K562 (cell line): Measurements from ENCODE around the gene CYP2E1.

Source experiments
- ARNT ChIP-seq, 2 experiments: fragments of 450-650 bp; IDR thresholded peaks; 2 replicates each; pipeline ENCODE4 v1.6.1; 2016; ENCODE audit warnings: mild to moderate bottlenecking in 1 of 2
- EP300 ChIP-seq: IDR thresholded peaks from 2 replicates; pipeline ENCODE4 v1.6.1; 2012; ENCODE audit warnings: low read length, improper control_type of control experiment
- ILF3 ChIP-seq: fragments of 450-650 bp; IDR thresholded peaks from 2 replicates; pipeline ENCODE4 v1.6.1; 2018; ENCODE audit warnings: antibody characterized with exemption, mild to moderate bottlenecking, moderate library complexity, borderline replicate concordance
- NRF1 ChIP-seq, 2 experiments: fragments of 450-650 bp; IDR thresholded peaks in 1 of 2; conservative IDR thresholded peaks in 1 of 2; 2 replicates each; pipeline ENCODE4 v1.6.1; 2014; ENCODE audit warnings: mild to moderate bottlenecking in 2 of 2
- POLR2A ChIP-seq: fragments of 450-650 bp; conservative IDR thresholded peaks from 2 replicates; pipeline ENCODE4 v1.6.1; 2016
- RFX5 ChIP-seq: IDR thresholded peaks from 2 replicates; pipeline ENCODE4 v1.6.1; 2011; ENCODE audit warnings: low read depth, mild to moderate bottlenecking, improper control_type of control experiment, low read length
- SP1 ChIP-seq: sonication (generic); formaldehyde crosslinking; IDR thresholded peaks from 2 replicates; pipeline ENCODE4 v1.8.1; 2022; ENCODE audit warnings: mild to moderate bottlenecking, missing genetic modification reagents
- TBL1XR1 ChIP-seq, 2 experiments: IDR thresholded peaks; 2 replicates each; pipeline ENCODE4 v1.6.1; 2012; ENCODE audit warnings: improper control_type of control experiment in 2 of 2, low read length in 2 of 2, mild to moderate bottlenecking in 1 of 2
- TBP ChIP-seq: optimal IDR thresholded peaks from 2 replicates; pipeline ENCODE3; 2011; ENCODE audit warnings: low read depth, low read length, improper control_type of control experiment
- ZSCAN29 ChIP-seq: fragments of 450-650 bp; IDR thresholded peaks from 2 replicates; pipeline ENCODE4 v1.6.1; 2017
- TF ChIP-seq, protein P1 (sequence below), 3 experiments: IDR thresholded peaks in 2 of 3; conservative IDR thresholded peaks in 1 of 3; 2 replicates each; pipeline ENCODE4 v1.5.1; 2011 to 2012; ENCODE audit warnings: low read length in 3 of 3, mild to moderate bottlenecking in 3 of 3, control low read depth in 2 of 3, improper control_type of control experiment in 1 of 3, inconsistent platforms in 1 of 3, low read depth in 1 of 3, mixed read lengths in 1 of 3, moderate library complexity in 1 of 3; ENCODE audit not compliant: insufficient read depth in 2 of 3
- TF ChIP-seq, protein P2 (sequence below): sonication (generic); formaldehyde crosslinking; IDR thresholded peaks from 2 replicates; pipeline ENCODE4 v1.8.1; 2023; ENCODE audit warnings: mild to moderate bottlenecking, missing genetic modification reagents, moderate library complexity

DNA sequence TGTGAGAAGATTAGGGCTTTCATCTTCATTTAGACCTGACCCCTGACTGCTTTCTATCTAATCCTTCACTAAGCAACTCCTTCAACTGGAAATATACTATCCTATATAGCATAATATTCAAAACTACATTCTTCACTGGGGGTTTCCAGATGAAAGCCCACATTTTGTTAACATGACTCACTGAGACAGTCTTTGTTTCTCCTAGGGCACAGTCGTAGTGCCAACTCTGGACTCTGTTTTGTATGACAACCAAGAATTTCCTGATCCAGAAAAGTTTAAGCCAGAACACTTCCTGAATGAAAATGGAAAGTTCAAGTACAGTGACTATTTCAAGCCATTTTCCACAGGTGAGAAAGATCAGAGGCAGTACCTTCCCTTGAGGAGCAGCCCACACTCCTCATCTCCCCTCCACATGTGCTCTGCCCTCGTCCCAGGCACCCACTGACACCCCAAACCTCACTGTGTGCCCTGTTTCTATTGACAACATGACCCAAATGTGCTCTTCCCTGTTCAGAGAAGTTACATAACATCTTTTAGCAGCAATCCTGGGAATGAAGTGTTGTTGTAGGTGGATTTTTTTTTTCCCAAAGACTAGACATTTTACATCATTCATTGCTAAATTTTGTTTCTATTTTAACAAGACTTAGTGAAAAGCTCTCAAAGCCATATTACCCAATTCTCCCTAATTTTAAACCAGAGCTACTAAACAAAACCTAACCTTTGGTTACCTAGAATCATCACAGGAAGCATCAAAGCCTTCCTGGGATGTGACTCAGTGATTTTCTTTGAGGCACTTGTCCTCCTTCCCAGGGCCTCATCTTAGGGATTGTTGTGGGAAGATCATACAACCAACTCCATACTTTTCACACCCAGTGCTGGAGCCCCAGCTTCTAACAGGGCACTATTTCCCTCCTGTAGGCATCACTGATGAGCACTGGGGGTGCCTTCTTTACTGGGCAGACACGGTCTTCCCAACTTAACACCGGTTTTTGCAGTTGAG lies 10.7 kb downstream of the CYP2E1 start:
- TF ChIP-seq, protein P1, sequence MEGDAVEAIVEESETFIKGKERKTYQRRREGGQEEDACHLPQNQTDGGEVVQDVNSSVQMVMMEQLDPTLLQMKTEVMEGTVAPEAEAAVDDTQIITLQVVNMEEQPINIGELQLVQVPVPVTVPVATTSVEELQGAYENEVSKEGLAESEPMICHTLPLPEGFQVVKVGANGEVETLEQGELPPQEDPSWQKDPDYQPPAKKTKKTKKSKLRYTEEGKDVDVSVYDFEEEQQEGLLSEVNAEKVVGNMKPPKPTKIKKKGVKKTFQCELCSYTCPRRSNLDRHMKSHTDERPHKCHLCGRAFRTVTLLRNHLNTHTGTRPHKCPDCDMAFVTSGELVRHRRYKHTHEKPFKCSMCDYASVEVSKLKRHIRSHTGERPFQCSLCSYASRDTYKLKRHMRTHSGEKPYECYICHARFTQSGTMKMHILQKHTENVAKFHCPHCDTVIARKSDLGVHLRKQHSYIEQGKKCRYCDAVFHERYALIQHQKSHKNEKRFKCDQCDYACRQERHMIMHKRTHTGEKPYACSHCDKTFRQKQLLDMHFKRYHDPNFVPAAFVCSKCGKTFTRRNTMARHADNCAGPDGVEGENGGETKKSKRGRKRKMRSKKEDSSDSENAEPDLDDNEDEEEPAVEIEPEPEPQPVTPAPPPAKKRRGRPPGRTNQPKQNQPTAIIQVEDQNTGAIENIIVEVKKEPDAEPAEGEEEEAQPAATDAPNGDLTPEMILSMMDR (IDR thresholded peaks at IDR 0.05 in 2 of 3, conservative IDR thresholded peaks at IDR 0.05 in 1 of 3; ENCODE audit: insufficient read depth in 2 of 3, low read depth in 1 of 3, low read length in 3 of 3) = no peak
- TF ChIP-seq, protein P2, sequence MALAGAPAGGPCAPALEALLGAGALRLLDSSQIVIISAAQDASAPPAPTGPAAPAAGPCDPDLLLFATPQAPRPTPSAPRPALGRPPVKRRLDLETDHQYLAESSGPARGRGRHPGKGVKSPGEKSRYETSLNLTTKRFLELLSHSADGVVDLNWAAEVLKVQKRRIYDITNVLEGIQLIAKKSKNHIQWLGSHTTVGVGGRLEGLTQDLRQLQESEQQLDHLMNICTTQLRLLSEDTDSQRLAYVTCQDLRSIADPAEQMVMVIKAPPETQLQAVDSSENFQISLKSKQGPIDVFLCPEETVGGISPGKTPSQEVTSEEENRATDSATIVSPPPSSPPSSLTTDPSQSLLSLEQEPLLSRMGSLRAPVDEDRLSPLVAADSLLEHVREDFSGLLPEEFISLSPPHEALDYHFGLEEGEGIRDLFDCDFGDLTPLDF = no peak
- no peak for TF ChIP-seq POLR2A
- no peak for TF ChIP-seq ZSCAN29
- no peak for TF ChIP-seq NRF1 (conservative IDR thresholded peaks at IDR 0.05 in 1 of 2, IDR thresholded peaks at IDR 0.05 in 1 of 2)
- no peak for TF ChIP-seq RFX5
- no peak for TF ChIP-seq EP300
- no peak for TF ChIP-seq ILF3
- no peak for TF ChIP-seq SP1 (CRISPR knock-in tag)
- no peak for TF ChIP-seq ARNT (IDR thresholded peaks at IDR 0.05)
- no peak for TF ChIP-seq TBP
- TF ChIP-seq TBL1XR1 (IDR thresholded peaks at IDR 0.05; ENCODE audit: low read length in 2 of 2) = no peak
